KG1 (cell line): ENCODE measurements around the gene PLEKHA7.
"Not testable (repeated sequence)": the region's sequence is repeated elsewhere in the genome, so short reads cannot be mapped to it uniquely, and the experiment has no call there.

ENCODE experiments used
- DNase-seq: peaks from one replicate; lab custom pipeline; 2025; lab: John Stamatoyannopoulos, UW

PLEKHA7 gene

GRCh38 chr11:17005646-17006045 is 8.6 kb downstream of the PLEKHA7 start:
- no peak for DNase-seq

- no peak for DNase-seq
Measured at GRCh38 chr11:17004486-17005148, 9.6 kb downstream of the PLEKHA7 start.

GRCh38 chr11:17003426-17003825 is 10.8 kb downstream of the PLEKHA7 start:
- no peak for DNase-seq

GRCh38 chr11:17002543-17002942 is 11.7 kb downstream of the PLEKHA7 start:
- DNase-seq = no peak

GRCh38 chr11:17001806-17002205 is 12.4 kb downstream of the PLEKHA7 start:
- DNase-seq = no peak

GRCh38 chr11:17000987-17001386 is 13.2 kb downstream of the PLEKHA7 start:
- DNase-seq = no peak

GRCh38 chr11:17000253-17000652 is 14.0 kb downstream of the PLEKHA7 start:
- DNase-seq = not testable (repeated sequence)

GRCh38 chr11:16999116-16999515 is 15.1 kb downstream of the PLEKHA7 start:
- DNase-seq = no peak

GRCh38 chr11:16997624-16998023 is 16.6 kb downstream of the PLEKHA7 start:
- DNase-seq = no peak

- no peak for DNase-seq
Measured at GRCh38 chr11:16993495-16993894, 20.7 kb downstream of the PLEKHA7 start.

- no peak for DNase-seq
Measured at GRCh38 chr11:16992846-16993245, 21.4 kb downstream of the PLEKHA7 start.

GRCh38 chr11:16989554-16989953 is 24.7 kb downstream of the PLEKHA7 start:
- no peak for DNase-seq

- DNase-seq = no peak
Measured at GRCh38 chr11:16987205-16987568, 27.0 kb downstream of the PLEKHA7 start.

- no peak for DNase-seq
Measured at GRCh38 chr11:16986434-16987204, 27.6 kb downstream of the PLEKHA7 start.

- DNase-seq = no peak
Measured at GRCh38 chr11:16985297-16985696, 28.9 kb downstream of the PLEKHA7 start.

- DNase-seq = no peak
Measured at GRCh38 chr11:16984229-16984628, 30.0 kb downstream of the PLEKHA7 start.

GRCh38 chr11:16982809-16983208 is 31.4 kb downstream of the PLEKHA7 start:
- DNase-seq = no peak

- no peak for DNase-seq
Measured at GRCh38 chr11:16982256-16982671, 31.9 kb downstream of the PLEKHA7 start.

- no peak for DNase-seq
Measured at GRCh38 chr11:16981651-16982194, 32.5 kb downstream of the PLEKHA7 start.

- DNase-seq = no peak
Measured at GRCh38 chr11:16979703-16980622, 34.3 kb downstream of the PLEKHA7 start.

- DNase-seq = no peak
Measured at GRCh38 chr11:16977994-16978315, 36.3 kb downstream of the PLEKHA7 start.
